ENCODE data around the gene HSPB7.
A peak's percentile ranks its signal among the peaks of the same experiment; 100 is the strongest.
"Not testable (repeated sequence)": the region's sequence is repeated elsewhere in the genome, so short reads cannot be mapped to it uniquely, and the experiment has no call there.

The HSPB7 gene

DNA sequence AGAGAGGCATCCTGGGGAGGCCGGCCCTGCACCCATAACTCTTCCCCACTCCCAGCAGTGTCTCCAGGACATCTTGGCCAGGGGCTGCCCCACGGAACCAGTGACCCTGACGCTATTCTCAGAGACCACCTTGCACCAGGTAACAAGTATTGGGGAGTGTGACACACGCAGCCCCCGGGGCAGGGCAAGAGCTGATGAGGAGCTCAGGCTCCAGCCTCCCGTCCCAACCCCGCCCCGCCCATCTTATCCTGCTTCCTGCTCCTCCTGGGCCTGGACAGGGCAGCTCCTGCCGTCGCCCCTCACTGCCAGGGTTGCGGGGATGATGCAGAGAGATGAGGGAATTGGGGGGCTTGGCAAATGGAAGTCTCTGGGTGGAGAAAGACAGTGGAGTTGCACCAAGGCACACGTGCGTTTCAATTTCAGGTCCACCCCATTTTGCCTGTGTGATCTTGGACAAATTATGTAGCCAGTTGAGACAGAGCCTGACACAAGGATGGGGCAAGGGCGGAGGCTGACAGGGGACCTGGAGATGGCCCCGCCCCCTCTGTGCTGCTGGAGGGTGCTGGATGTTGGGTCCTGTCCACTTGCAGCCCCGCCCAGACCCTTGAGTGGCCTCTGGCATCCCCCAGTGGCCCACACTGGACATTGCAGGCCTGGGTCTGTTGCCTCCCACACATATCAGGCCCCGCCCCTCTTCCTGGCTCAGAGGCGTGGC lies 14.7 kb upstream of the HSPB7 start:
- DNase-seq (ENCODE audit: extremely low read depth, insufficient read length): peak; percentile 66
- no peak overlapping the region for H3K4me3 ChIP-seq (replicated peaks; ENCODE audit: low read depth, low read length)
- TF ChIP-seq, protein P1, sequence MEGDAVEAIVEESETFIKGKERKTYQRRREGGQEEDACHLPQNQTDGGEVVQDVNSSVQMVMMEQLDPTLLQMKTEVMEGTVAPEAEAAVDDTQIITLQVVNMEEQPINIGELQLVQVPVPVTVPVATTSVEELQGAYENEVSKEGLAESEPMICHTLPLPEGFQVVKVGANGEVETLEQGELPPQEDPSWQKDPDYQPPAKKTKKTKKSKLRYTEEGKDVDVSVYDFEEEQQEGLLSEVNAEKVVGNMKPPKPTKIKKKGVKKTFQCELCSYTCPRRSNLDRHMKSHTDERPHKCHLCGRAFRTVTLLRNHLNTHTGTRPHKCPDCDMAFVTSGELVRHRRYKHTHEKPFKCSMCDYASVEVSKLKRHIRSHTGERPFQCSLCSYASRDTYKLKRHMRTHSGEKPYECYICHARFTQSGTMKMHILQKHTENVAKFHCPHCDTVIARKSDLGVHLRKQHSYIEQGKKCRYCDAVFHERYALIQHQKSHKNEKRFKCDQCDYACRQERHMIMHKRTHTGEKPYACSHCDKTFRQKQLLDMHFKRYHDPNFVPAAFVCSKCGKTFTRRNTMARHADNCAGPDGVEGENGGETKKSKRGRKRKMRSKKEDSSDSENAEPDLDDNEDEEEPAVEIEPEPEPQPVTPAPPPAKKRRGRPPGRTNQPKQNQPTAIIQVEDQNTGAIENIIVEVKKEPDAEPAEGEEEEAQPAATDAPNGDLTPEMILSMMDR (IDR thresholded peaks at IDR 0.05; ENCODE audit: insufficient read depth, low read length, poor library complexity, severe bottlenecking): peak; percentile 93

DNA sequence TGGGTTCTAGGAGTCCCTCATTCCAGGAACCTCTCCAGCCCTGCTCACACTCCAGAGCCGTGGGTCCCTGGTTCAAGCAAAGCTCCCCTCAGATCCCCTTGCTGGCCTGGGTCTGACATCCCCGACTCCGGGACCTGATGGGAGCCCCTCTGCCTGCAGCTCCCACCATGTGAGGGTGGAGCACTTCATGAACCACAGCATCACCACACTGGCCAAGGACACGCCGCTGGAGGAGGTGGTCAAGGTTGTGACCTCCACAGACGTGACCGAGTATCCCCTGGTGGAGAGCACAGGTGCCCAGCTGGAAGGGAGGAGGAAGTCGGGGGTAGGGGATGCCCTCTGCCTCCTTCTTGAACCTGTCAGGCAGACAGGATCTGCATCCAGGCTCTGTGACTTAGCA lies 13.7 kb upstream of the HSPB7 start:
- Histone ChIP-seq H3K27me3 (replicated peaks; ENCODE audit: control insufficient read depth, insufficient read depth, low read length) (peaks cover 2% of the 10 kb centered on the region; the same call in 1 of the 2 replicates), H3K36me3 (ENCODE audit: control insufficient read depth, insufficient read depth, low read length) (no peaks in the 10 kb centered on the region), H3K4me3 (replicated peaks; ENCODE audit: low read depth, low read length) (no peak overlapping the region)
- TF ChIP-seq, protein P1 (IDR thresholded peaks at IDR 0.05; ENCODE audit: insufficient read depth, low read length, poor library complexity, severe bottlenecking): no peak
- no peak for DNase-seq (ENCODE audit: extremely low read depth, insufficient read length)

More for the DNA sequence above, 14.7 kb upstream of the HSPB7 start:
- no peaks in the 10 kb centered on the region for H3K36me3 ChIP-seq (ENCODE audit: control insufficient read depth, insufficient read depth, low read length)
- H3K27me3 ChIP-seq (replicated peaks; ENCODE audit: control insufficient read depth, insufficient read depth, low read length): peaks cover 2% of the 10 kb centered on the region; the same call in 1 of the 2 replicates

DNA sequence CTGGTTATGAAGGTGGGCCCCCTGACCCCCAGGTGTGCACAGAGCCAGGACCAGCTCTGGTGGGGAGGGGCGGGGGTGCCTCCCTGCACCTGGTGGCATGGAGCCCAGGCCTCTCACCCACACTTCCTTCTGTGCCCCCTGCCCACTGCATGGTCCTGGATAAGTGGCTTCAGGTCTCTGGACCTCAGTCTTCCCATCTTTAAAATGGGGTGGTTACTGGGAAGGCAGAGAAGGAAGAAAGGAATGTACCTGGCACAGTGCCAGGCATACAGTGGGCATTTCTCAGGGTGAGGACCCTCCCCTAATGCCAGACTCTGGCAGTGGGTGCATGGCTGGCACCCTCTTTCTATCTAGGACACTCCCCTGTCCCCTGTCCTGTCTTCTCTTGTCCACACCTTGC lies 11.4 kb upstream of the HSPB7 start:
- no peak for DNase-seq (ENCODE audit: extremely low read depth, insufficient read length)
- H3K36me3 ChIP-seq (ENCODE audit: control insufficient read depth, insufficient read depth, low read length): no peaks in the 10 kb centered on the region
- no peak overlapping the region for H3K4me3 ChIP-seq (replicated peaks; ENCODE audit: low read depth, low read length)
- TF ChIP-seq, protein P1 (IDR thresholded peaks at IDR 0.05; ENCODE audit: insufficient read depth, low read length, poor library complexity, severe bottlenecking): no peak
- peaks cover 2% of the 10 kb centered on the region; the same call in 1 of the 2 replicates for H3K27me3 ChIP-seq (replicated peaks; ENCODE audit: control insufficient read depth, insufficient read depth, low read length)

DNA sequence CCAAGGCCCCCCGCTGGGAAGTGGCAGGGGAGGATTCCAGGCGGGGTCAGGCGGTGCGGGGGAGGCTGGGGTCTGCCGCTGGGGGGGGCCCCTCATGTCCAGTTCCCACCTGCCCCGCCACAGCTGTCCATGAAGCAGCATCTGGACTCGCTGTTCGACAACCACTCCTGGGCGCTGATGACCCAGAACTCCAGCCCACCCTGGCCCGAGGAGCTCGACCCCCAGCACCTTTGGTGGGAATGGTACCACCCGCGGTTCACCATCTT lies 11.1 kb upstream of the HSPB7 start:
- H3K36me3 ChIP-seq (ENCODE audit: control insufficient read depth, insufficient read depth, low read length); H3K27me3 ChIP-seq (replicated peaks; ENCODE audit: control insufficient read depth, insufficient read depth, low read length); DNase-seq (ENCODE audit: extremely low read depth, insufficient read length); H3K4me3 ChIP-seq (replicated peaks; ENCODE audit: low read depth, low read length): not testable (repeated sequence)

DNA sequence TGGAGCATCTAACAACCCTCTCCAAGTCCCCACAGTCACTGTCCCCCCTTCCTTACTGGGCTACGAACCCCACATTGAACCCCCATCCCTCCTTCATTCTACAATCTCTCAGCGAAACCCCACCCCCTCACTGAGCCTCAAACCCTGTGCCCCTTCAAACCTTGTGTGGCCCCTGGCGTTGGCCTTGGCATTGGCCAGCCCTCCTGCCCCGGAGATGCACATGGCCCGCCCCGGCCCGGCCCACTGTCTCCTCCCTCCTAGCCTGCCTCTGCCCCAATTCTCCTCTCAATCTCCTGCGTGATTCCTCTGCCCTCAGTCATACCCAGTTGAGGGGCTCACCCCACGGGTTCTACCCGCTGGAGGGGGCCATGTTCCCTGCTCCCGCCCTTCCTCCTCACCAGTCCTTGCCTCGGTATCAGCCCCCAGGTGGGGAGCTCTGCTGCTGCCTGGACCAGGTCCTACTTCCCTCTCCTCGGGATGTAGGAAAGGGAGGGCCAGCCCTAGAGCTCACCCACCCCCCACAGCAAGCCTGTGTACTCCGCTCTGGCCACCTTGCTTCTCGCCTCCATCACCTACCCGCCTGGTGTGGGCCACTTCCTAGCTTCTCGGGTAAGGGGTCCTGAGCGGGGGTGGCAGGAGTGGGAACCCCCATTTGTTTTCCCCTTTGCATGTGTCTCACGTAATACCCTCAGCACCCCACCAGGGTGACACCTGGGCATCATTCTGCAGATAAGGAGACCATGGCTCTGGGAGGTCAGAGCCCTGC lies 10.6 kb upstream of the HSPB7 start:
- no peak for DNase-seq (ENCODE audit: extremely low read depth, insufficient read length)
- Histone ChIP-seq H3K4me3 (replicated peaks; ENCODE audit: low read depth, low read length) (no peak overlapping the region), H3K27me3 (replicated peaks; ENCODE audit: control insufficient read depth, insufficient read depth, low read length) (peaks cover 2% of the 10 kb centered on the region; the same call in 1 of the 2 replicates), H3K36me3 (ENCODE audit: control insufficient read depth, insufficient read depth, low read length) (no peaks in the 10 kb centered on the region)
- TF ChIP-seq, protein P1 (IDR thresholded peaks at IDR 0.05; ENCODE audit: insufficient read depth, low read length, poor library complexity, severe bottlenecking): no peak

DNA sequence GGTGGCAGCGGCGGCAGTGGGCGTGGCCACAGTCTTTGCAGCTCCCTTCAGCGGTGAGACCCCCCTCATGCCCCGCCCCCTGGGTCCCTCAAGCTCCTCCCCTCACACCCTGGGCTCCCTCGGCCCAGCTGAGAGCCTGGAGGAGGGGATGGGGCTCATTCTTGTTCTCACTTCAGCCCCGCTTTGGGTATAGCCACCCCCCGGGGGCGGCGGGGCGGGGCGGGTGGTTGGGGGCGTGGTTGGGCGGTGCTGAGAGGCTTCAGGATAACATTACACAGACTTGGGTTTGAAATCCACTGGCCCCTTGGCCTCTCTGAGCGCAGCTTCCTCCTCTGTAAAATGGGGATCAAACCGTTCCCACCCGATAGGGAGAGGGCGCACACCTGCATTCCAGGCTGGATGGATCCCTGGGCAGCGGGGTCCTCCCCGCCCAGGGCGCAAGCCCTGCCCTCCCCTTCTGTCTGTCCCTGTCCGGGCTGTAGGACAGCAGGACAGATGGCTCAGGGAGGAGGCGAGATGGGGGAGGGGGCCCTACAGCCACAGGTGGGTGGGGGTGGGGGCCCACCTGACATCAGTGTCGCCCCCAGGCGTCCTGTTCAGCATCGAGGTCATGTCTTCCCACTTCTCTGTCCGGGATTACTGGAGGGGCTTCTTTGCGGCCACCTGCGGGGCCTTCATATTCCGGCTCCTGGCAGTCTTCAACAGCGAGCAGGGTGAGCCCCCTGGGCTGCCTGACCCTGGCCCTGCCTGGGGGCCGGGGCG lies 9.1 kb upstream of the HSPB7 start:
- TF ChIP-seq, protein P1 (IDR thresholded peaks at IDR 0.05; ENCODE audit: insufficient read depth, low read length, poor library complexity, severe bottlenecking): no peak
- H3K36me3 ChIP-seq (ENCODE audit: control insufficient read depth, insufficient read depth, low read length): no peaks in the 10 kb centered on the region
- DNase-seq (ENCODE audit: extremely low read depth, insufficient read length): no peak
- peaks cover 3% of the 10 kb centered on the region; the same call in 1 of the 2 replicates for H3K27me3 ChIP-seq (replicated peaks; ENCODE audit: control insufficient read depth, insufficient read depth, low read length)
- no peak overlapping the region for H3K4me3 ChIP-seq (replicated peaks; ENCODE audit: low read depth, low read length)

DNA sequence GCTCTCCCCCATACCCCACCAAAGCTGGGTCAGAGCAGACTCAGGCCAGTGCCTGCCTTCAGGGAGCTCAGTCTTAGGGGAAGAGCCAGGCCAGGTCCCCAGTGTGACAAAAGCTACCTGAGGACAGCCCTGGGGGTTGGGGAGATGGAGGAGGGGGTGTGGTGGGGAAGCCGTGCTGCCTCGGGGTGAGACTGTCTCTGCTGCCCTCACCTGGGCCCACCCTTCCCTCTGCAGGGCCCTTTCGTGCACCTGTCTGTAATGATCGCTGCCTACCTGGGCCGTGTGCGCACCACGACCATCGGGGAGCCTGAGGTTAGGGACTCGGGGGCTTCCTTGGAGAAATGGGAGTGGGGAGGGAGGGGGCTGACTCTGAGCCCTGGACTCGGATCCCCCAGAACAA lies 8.5 kb upstream of the HSPB7 start:
- not testable (repeated sequence) for H3K36me3 ChIP-seq (ENCODE audit: control insufficient read depth, insufficient read depth, low read length); H3K4me3 ChIP-seq (replicated peaks; ENCODE audit: low read depth, low read length); H3K27me3 ChIP-seq (replicated peaks; ENCODE audit: control insufficient read depth, insufficient read depth, low read length); DNase-seq (ENCODE audit: extremely low read depth, insufficient read length)

Data from GM06990 (cell line).